Fibroblast of skin of left quadriceps (primary cell): ENCODE measurements around the gene FCGR2B.
A peak's percentile ranks its signal among the peaks of the same experiment; 100 is the strongest.
"Not testable (repeated sequence)": the region's sequence is repeated elsewhere in the genome, so short reads cannot be mapped to it uniquely, and the experiment has no call there.

ENCODE experiments used
- DNase-seq, 2 experiments: peaks; one replicate each; pipeline ENCODE4 v3.0.0-alpha.2; 2013; ENCODE audit warnings: low read depth in 2 of 2

FCGR2B gene

DNA sequence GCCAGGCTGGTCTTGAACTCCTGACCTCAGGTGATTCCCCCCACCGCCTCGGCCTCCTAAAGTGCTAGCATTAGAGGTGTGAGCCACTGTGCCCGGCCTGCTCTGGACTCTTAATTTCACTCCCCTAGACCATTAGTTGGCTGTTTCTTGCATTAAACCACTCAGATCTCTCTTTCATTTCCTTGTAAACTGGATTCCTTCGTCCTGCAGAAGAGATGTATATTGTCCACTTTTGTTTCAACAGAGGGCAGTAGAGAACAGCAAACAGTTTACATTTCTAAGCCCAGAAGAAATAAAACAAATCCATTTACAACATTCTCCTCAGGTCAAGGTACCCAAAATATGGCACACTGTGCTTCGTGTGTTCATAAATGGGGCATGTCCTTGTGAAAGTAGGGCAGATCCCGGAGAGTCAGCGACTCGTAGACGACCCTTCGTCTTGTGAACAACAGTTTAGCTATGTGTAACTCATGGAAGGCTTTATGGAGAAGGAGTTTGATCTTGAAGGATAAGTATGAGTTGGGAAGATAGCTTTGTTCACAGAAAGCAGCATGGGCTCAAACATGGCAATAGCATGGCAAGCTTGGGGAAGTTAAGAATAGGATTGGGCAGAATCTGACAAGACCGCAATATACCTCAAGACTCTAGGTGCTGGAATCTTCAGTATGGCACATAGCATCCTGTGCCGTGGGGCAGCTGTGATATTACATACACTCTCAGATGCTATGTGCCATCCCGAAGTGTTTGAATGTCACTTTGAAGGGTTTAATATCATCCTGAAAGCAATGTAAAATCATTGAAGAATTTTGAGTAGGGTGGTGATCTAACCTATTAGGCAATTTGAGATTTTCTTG, 15.2 kb upstream of the FCGR2B start:
- peak; percentile 9 to 21 for DNase-seq

DNA sequence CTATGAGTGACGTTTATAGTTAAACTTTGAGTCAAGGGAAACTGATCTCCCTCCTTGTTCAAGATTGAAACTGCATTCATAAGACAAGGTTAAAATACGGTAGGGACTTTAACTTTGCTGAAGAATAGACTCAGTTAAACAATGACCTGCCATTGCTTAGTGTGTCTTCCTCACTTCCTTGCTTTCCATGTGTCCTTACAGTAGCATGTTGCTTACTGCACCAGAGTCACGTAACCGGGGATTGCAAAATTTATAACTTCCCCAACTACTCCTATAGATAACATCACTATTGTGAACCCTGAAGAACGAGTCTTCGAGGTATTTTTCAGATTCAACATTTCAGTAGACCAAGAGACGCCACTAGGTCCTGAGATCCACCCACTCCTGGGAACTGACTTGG, 9.4 kb upstream of the FCGR2B start:
- not testable (repeated sequence) for DNase-seq

- not testable (repeated sequence) for DNase-seq
These were observed 9.0 kb upstream of the FCGR2B start for GRCh38 chr1:161653971-161654370.

GRCh38 chr1:161658524-161658923, 4.4 kb upstream of the FCGR2B start:
- DNase-seq, result not testable (repeated sequence)

DNA sequence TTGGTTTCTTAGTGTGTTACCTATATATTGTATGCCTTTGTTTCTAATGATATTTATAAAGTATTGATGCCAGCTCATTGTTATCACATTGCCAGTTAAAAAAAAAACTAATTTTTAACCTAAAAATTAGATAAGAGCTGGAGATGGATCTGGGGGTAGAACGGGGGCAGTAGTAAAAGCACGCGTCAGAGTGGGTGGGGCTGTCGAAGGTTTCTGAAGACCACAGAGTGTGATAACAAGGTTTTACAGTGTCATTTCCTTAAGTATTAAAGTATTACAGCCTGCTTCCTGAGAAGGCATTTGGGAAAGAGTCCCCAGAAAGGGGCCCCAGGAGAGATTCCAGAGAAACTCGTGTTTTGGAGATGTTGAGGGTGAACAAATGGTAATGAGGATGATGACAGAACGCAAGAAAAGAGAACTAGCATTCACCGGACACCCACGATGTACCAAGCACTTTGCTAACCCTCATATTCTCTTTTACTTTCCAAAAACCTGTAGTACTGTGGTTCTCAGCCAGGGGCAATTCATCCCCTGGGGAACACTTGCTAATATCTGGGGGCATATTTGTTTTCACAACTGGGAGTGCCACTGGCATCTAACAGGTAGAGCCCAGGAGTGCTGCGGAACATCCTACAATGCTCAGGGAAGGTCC, 1.2 kb upstream of the FCGR2B start:
- not testable (repeated sequence) for DNase-seq

DNA sequence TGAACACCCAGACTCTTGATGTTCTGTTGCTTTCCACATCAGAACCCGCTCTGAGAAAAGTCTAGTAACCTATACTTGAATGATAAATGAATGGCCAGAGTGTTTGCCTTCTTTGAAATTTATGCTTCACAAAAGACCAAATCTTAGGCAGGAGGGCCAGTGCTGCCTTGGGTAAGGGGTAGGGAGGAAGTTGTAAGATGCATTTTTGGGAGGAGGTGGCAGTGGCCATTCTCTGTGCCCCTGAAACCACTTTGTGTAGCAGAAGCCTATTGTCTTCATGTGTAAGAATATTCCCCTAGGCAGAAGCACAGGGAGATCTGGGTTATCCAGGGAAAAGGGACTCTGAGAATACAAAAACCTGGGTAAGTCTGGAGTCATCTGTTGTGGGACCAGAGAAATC, 626 bp downstream of the FCGR2B start:
- not testable (repeated sequence) for DNase-seq

DNA sequence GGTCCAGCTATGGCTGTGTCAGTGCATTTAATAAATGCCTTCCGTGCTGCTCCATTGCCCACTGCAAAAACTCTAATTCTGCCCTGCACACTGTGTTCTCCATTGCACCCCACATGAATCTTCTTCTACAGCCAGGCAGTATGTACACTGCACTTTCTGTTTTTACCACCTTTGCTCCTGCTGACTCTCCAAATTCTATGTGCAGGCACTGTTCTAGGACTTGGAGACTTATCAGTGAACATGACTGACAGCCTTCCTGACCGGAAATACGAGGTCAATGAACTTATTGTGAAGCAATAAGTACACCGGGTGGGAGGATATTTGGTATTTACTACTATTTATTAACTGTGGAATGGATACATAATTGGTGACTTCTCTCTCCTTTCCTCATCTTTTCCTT, 1.7 kb downstream of the FCGR2B start:
- not testable (repeated sequence) for DNase-seq

- not testable (repeated sequence) for DNase-seq
These were observed 8.4 kb downstream of the FCGR2B start for GRCh38 chr1:161671045-161672020.

DNA sequence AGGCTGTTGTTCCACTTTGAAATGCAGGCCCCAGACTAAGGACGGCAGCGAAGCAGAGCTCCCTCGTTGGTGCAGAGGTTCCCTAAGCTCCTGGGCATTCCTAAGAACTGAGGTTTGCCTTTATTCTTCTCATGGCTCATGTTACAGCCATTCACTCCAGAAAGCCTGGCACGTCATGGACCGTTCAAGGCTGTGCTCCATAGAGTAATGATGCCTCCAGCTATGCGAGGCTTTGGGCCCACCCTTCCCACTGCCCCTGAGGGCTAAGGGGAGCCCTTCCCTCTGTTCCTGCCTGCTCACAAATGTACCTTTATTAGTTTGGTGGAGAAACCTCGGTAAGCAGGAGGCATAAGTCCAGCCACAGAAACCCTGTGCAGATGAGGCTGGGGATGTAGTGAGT, 10.5 kb downstream of the FCGR2B start:
- DNase-seq, result not testable (repeated sequence)

DNA sequence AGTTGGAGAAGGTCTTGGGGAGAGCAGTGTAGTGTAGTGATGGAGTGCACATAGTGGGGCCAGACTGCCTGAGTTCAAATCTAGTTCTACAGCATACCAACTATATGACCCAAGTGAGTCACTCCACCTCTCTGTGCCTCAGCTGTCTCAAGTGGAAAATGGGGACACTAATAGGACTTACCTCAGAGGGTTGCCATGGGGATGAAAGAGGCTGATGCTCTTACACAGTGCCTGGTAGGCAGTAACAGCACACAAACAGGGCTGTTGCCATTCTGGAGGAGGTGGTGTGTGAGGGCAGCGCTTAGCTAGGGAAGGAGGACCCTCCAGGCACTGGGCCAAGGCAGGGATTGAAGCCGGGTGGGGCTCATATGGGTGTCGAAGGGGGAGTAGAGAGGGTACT, 11.5 kb downstream of the FCGR2B start:
- DNase-seq, result not testable (repeated sequence)

GRCh38 chr1:161674908-161675307, 12.0 kb downstream of the FCGR2B start:
- not testable (repeated sequence) for DNase-seq

DNA sequence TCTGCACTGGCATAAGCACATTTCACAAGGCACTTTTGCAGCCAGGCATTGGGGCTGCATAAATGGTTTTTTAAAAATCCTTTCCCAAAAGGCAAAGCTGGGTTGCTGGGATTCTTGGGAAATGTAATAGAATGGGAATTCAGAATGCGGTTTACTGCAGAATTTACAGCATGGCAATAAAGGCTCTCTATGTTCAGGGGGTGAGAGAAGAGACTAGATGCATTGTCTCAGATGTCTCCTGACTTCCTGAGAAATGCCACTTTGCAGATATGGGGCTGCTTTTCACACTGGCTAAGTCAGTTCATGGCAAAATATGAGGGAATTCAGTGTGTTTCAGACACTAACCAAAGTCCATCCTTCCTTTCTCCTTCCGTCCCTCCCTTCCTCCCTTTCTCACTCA, 13.5 kb downstream of the FCGR2B start:
- DNase-seq, result no peak

- no peak for DNase-seq
These were observed 14.2 kb downstream of the FCGR2B start for GRCh38 chr1:161676958-161677689.

DNA sequence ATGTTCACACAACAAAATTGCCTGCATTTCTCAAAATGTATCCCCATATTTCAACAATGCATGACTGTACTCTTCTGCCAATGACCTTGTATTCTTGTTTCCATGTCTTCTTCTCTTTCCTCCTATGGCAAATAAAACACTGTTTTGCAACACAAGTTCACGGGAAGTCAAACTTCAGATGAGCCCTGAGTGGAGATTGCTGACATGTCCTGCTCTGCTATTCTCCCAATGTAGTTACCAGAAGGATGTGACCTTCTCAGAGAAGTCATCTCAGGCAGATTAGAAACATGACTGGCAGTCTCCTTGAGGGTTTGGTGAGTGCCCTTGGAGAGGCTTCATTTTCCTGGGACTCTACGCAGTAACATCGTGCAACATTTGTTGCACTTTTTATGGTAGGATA, 15.6 kb downstream of the FCGR2B start:
- DNase-seq, result no peak

GRCh38 chr1:161681879-161682278, 18.9 kb downstream of the FCGR2B start:
- DNase-seq, result no peak

GRCh38 chr1:161688946-161689345, 26.0 kb downstream of the FCGR2B start:
- no peak for DNase-seq

DNA sequence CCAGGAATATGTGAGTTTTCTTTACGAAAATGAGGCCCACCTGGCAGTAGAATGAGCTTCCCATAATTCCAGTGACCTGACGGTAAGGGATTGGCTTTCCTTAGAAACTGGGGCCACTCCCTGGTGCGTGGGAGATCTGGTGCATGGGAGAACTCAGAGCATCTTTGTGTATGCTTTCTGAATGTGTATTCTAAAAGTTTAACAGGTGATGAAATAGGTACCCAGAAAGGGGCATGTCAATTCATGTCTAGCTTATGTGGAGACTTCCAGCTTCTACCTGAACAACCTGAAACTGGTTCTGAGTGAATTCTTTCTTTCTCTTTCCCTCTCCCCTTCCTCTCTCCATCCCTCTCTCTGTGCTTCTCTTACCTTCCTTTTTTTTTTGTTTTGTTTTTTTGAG, 28.9 kb downstream of the FCGR2B start:
- no peak for DNase-seq

- DNase-seq, result not testable (repeated sequence)
These were observed 30.2 kb downstream of the FCGR2B start for GRCh38 chr1:161693020-161693712.

GRCh38 chr1:161698302-161698701, 35.4 kb downstream of the FCGR2B start:
- not testable (repeated sequence) for DNase-seq

- DNase-seq, result no peak
These were observed 39.3 kb downstream of the FCGR2B start for GRCh38 chr1:161702250-161702649.

- DNase-seq, result no peak
These were observed 42.6 kb downstream of the FCGR2B start for GRCh38 chr1:161705537-161705936.
